Measurements from ENCODE around the gene WWTR1. TPM values are rescaled to one million over a fixed set of nuclear protein-coding genes. Genes with fewer than 3 reads are reported as not detected.
A peak's percentile ranks its signal among the peaks of the same experiment; 100 is the strongest.

The WWTR1 gene
- total RNA-seq, 1 donor from 2014 or later, result 282 TPM

- Histone ChIP-seq H3K27ac (no peak overlapping the region), H3K4me3 (no peak overlapping the region), H3K4me1 (no peaks in the 10 kb centered on the region), H3K27me3 (no peaks in the 10 kb centered on the region), H3K9me3 (no peaks in the 10 kb centered on the region), H3K36me3 (peaks cover 28 to 47% of the 10 kb centered on the region in 2 donors)
- no peak for TF ChIP-seq CTCF (IDR thresholded peaks at IDR 0.05)
- intact Hi-C loops (cut with DNase I), result no loop called here
- DNase-seq (ENCODE audit: low spot score in 2 of 2), result no peak
Observed at GRCh38 chr3:149519912-149520311, 137.9 kb downstream of the WWTR1 start.

- Histone ChIP-seq H3K36me3 (peaks cover 12 to 30% of the 10 kb centered on the region in 2 donors), H3K4me3 (no peak overlapping the region), H3K4me1 (peaks cover 0 to 3% of the 10 kb centered on the region in 2 donors), H3K27ac (no peak overlapping the region), H3K9me3 (no peaks in the 10 kb centered on the region), H3K27me3 (no peaks in the 10 kb centered on the region)
- intact Hi-C loops (cut with DNase I), result no loop called here
- no peak for TF ChIP-seq CTCF (IDR thresholded peaks at IDR 0.05)
- no peak for DNase-seq (ENCODE audit: low spot score in 2 of 2)
Observed at GRCh38 chr3:149516920-149517319, 140.9 kb downstream of the WWTR1 start.

GRCh38 chr3:149515249-149515648, 142.6 kb downstream of the WWTR1 start:
- intact Hi-C loops (cut with DNase I), result no loop called here
- Histone ChIP-seq H3K4me3 (no peak overlapping the region), H3K4me1 (peaks cover 0 to 3% of the 10 kb centered on the region in 2 donors), H3K27me3 (no peaks in the 10 kb centered on the region), H3K36me3 (peaks cover 1 to 21% of the 10 kb centered on the region in 2 donors), H3K9me3 (no peaks in the 10 kb centered on the region), H3K27ac (no peak overlapping the region)
- no peak for DNase-seq (ENCODE audit: low spot score in 2 of 2)
- no peak for TF ChIP-seq CTCF (IDR thresholded peaks at IDR 0.05)

GRCh38 chr3:149514471-149514870, 143.4 kb downstream of the WWTR1 start:
- Histone ChIP-seq H3K36me3 (peaks cover 0 to 14% of the 10 kb centered on the region in 2 donors), H3K27me3 (no peaks in the 10 kb centered on the region), H3K27ac (no peak overlapping the region), H3K4me1 (peaks cover 0 to 3% of the 10 kb centered on the region in 2 donors), H3K4me3 (no peak overlapping the region), H3K9me3 (no peaks in the 10 kb centered on the region)
- intact Hi-C loops (cut with DNase I), result no loop called here
- TF ChIP-seq CTCF (IDR thresholded peaks at IDR 0.05), result no peak
- DNase-seq (ENCODE audit: low spot score in 2 of 2), result no peak

GRCh38 chr3:149512073-149512782, 145.6 kb downstream of the WWTR1 start:
- peak; percentile 66 to 85 (median 71) for TF ChIP-seq CTCF (IDR thresholded peaks at IDR 0.05)
- intact Hi-C loops (cut with DNase I), result loop anchor here (1.0 to 2.0 kb wide), 2 partner anchors 17 to 205 kb away; no protein-coding TSS in a partner anchor
- Histone ChIP-seq H3K9me3 (no peaks in the 10 kb centered on the region), H3K4me1 (peaks cover 2 to 21% of the 10 kb centered on the region in 2 donors), H3K4me3 (no peak overlapping the region), H3K36me3 (peaks cover 0 to 7% of the 10 kb centered on the region in 2 donors), H3K27me3 (no peaks in the 10 kb centered on the region), H3K27ac (no peak overlapping the region)
- DNase-seq (ENCODE audit: low spot score in 2 of 2), result peak in 1 of 2 donors; percentile 83

Measured in ascending aorta (tissue), 2 donors.